ENCODE results near the gene PPP1CA. TPM values are rescaled to one million over a fixed set of nuclear protein-coding genes. Genes with fewer than 3 reads are reported as not detected.

Gene PPP1CA
- total and polyA plus RNA-seq, 3 donors from 2014 or later: 79.7 to 129 (median 100) TPM

DNA sequence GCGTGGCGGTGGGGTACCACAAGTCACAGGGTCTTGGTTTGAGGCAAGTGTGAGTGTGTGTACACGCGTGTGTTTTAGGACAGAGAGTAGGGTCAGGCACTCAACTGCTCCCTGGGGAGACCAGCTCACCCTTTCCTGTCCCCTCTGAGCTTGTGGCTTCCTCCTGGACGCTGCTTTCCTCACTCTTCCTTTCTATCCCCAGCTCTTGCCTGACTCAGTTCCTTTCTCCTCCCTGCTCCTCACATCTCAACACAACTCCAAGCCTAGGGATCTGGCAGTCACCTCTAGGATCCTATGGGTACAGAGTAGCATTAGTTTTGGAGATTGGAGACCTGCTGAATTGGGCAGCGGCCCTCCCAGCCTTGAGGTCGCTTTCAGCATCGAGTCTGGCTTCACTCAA is 32.4 kb downstream of the PPP1CA start:
- Histone ChIP-seq H3K4me1 (peaks cover 36% of the 10 kb centered on the region), H3K9me3 (no peaks in the 10 kb centered on the region), H3K4me3 (no peak overlapping the region), H3K27me3 (no peaks in the 10 kb centered on the region), H3K36me3 (ENCODE audit: low read depth, missing control alignments) (no peaks in the 10 kb centered on the region), H3K27ac (peak overlapping the region in 1 of 2 donors; percentile 18)
- DNase-seq: no peak
- no peak for TF ChIP-seq POLR2A (IDR thresholded peaks at IDR 0.05)
- TF ChIP-seq, protein P1, sequence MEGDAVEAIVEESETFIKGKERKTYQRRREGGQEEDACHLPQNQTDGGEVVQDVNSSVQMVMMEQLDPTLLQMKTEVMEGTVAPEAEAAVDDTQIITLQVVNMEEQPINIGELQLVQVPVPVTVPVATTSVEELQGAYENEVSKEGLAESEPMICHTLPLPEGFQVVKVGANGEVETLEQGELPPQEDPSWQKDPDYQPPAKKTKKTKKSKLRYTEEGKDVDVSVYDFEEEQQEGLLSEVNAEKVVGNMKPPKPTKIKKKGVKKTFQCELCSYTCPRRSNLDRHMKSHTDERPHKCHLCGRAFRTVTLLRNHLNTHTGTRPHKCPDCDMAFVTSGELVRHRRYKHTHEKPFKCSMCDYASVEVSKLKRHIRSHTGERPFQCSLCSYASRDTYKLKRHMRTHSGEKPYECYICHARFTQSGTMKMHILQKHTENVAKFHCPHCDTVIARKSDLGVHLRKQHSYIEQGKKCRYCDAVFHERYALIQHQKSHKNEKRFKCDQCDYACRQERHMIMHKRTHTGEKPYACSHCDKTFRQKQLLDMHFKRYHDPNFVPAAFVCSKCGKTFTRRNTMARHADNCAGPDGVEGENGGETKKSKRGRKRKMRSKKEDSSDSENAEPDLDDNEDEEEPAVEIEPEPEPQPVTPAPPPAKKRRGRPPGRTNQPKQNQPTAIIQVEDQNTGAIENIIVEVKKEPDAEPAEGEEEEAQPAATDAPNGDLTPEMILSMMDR (IDR thresholded peaks at IDR 0.05): no peak
- WGBS, 2 donors: 84 to 88% methylated on average over 8 of the region's 8 CpGs
- intact Hi-C loops (cut with DNase I; ENCODE audit: low total_unique reads): no loop called here

DNA sequence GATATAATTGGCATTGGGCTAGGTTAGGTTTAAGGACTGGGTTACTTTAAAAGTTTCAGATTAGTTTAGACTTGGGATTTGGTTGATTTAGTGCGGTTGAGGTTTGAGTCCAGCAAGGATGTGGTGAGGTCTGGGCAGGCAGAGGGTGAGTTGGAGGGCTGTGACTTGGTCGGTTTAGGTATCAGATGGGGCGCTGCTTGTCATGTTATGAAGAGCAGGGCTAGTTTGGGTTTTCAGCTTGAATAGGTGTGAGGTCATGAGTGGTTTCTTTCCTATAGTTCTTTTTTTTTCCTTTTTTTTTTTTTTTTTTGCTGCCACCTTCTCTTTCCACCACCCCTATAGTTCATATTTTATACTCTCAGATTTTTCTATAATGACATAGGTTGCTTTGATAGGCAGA is 33.0 kb downstream of the PPP1CA start:
- Histone ChIP-seq H3K27me3 (no peaks in the 10 kb centered on the region), H3K4me3 (no peak overlapping the region), H3K27ac (no peak overlapping the region), H3K4me1 (peaks cover 30% of the 10 kb centered on the region), H3K36me3 (ENCODE audit: low read depth, missing control alignments) (no peaks in the 10 kb centered on the region), H3K9me3 (no peaks in the 10 kb centered on the region)
- TF ChIP-seq, protein P1 (IDR thresholded peaks at IDR 0.05): no peak
- no peak for TF ChIP-seq POLR2A (IDR thresholded peaks at IDR 0.05)
- 91 to 92% methylated on average over 3 of the region's 3 CpGs for WGBS, 2 donors
- intact Hi-C loops (cut with DNase I; ENCODE audit: low total_unique reads): no loop called here
- DNase-seq: no peak

DNA sequence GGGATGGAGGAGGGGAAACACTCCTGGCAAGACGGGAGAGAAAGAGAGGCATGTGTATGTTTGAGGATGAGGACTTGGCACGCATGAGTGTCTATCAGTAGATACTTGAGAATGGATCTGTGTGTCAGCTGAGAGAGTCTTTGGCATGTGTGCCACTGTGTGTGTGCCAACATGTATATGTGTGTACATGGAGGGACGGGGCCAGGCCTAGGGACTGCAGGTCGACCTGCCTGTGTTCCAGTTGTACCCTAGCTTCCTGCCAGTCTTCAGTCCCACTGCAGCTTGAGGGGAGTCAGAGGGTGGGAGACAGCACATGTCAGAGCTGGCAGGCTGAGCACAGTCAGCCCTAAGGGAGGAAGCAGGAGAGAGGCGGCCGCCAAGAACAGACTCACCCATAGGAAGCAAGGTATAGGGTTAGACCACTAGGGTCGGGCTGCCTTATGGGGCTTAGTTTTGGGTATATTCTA is 33.9 kb downstream of the PPP1CA start:
- Histone ChIP-seq H3K4me3 (no peak overlapping the region), H3K9me3 (no peaks in the 10 kb centered on the region), H3K27me3 (no peaks in the 10 kb centered on the region), H3K27ac (no peak overlapping the region), H3K36me3 (ENCODE audit: low read depth, missing control alignments) (no peaks in the 10 kb centered on the region), H3K4me1 (peaks cover 28% of the 10 kb centered on the region)
- WGBS, 2 donors: 79 to 84% methylated on average over 6 to 7 of the region's 7 CpGs
- no peak for DNase-seq
- intact Hi-C loops (cut with DNase I; ENCODE audit: low total_unique reads): no loop called here
- TF ChIP-seq, protein P1 (IDR thresholded peaks at IDR 0.05): no peak
- no peak for TF ChIP-seq POLR2A (IDR thresholded peaks at IDR 0.05)

DNA sequence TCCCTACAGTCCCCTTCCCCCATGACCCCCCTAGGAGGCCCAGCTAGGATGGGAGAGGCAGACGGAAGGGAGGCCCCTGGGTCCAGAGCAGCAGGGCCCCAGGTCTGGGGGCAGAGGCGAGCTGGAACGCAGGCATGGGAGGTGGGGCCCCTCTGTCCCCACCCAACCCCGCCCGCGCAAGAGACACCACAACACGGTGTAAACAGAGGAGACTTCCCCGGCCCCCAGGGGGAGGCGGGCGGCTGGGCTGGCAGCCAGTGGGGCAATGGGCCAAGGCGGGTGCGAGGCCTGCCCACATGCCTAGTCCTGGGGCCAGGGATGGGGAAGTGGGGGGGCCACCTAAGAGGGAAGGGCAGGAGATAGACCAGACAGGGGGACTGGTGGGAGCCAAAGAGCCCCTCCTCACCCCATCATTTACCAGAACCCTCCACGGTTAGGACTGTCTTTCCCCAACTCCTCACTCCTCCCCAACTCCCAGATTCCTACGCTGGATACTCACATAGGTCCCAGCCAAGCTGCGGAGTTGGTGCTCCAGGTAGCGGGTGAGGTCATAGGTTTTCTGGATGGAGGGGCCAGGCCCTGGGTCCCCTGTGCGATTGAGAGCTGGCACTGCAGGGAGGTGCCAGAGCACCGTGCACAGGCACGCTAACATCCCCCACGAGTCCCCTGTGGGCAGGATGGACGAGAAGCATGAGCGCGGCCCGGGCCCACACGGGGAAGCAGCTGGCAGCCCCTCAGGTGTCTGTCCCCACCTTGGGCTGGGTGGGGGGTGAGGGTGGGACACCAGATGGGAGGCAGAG is 34.5 kb downstream of the PPP1CA start:
- 66 to 79% methylated on average over 14 to 23 of the region's 25 CpGs for WGBS, 2 donors
- Histone ChIP-seq H3K9me3 (no peaks in the 10 kb centered on the region), H3K36me3 (ENCODE audit: low read depth, missing control alignments) (no peaks in the 10 kb centered on the region), H3K4me3 (no peak overlapping the region), H3K27me3 (no peaks in the 10 kb centered on the region), H3K4me1 (peaks cover 28% of the 10 kb centered on the region), H3K27ac (peak overlapping the region in 1 of 2 donors; percentile 25)
- TF ChIP-seq, protein P1 (IDR thresholded peaks at IDR 0.05): no peak
- no peak for TF ChIP-seq POLR2A (IDR thresholded peaks at IDR 0.05)
- intact Hi-C loops (cut with DNase I; ENCODE audit: low total_unique reads): no loop called here
- DNase-seq: no peak
